Panc1 (cell line): ENCODE results near the gene LILRA2.

Source experiments
- POLR2AphosphoS5 ChIP-seq: IDR thresholded peaks from 2 replicates; pipeline ENCODE4 v1.6.1; 2012; ENCODE audit warnings: mild to moderate bottlenecking, low read depth, low read length, moderate library complexity
- REST ChIP-seq, 2 experiments: IDR thresholded peaks; 2 replicates each; pipeline ENCODE4 v1.6.1; 2011 to 2012; ENCODE audit warnings: low read depth in 2 of 2, control low read depth in 1 of 2, low read length in 1 of 2, mild to moderate bottlenecking in 1 of 2, moderate library complexity in 1 of 2; ENCODE audit not compliant: insufficient read depth in 1 of 2
- SIN3A ChIP-seq: IDR thresholded peaks from 2 replicates; pipeline ENCODE4 v1.6.1; 2012; ENCODE audit warnings: low read depth, mild to moderate bottlenecking, low read length, moderate library complexity, borderline replicate concordance; ENCODE audit not compliant: insufficient read depth
- TF ChIP-seq, protein P1 (sequence below): fragments of 450-650 bp; IDR thresholded peaks from 2 replicates; pipeline ENCODE4 v1.5.1; 2017; ENCODE audit warnings: mild to moderate bottlenecking

DNA sequence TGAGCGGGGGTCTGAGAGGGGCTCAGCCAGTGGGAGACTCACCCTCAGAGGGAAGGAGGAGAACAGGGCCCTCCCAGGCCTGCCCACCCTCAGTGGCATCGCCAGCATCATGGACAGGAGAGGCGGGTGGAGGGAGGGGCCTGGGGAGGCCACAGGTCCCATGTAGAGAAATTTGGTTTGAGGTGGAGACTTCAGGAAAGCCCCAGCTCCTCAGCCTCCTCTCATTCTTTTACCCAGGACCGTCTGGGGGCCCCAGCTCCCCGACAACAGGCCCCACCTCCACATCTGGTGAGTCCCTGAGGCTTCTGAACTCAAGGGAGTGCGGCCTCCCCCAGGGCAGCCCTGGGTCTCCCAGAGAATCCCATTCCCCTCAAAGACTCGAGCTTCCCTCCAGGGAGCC, 59.8 kb downstream of the LILRA2 start:
- TF ChIP-seq, protein P1, sequence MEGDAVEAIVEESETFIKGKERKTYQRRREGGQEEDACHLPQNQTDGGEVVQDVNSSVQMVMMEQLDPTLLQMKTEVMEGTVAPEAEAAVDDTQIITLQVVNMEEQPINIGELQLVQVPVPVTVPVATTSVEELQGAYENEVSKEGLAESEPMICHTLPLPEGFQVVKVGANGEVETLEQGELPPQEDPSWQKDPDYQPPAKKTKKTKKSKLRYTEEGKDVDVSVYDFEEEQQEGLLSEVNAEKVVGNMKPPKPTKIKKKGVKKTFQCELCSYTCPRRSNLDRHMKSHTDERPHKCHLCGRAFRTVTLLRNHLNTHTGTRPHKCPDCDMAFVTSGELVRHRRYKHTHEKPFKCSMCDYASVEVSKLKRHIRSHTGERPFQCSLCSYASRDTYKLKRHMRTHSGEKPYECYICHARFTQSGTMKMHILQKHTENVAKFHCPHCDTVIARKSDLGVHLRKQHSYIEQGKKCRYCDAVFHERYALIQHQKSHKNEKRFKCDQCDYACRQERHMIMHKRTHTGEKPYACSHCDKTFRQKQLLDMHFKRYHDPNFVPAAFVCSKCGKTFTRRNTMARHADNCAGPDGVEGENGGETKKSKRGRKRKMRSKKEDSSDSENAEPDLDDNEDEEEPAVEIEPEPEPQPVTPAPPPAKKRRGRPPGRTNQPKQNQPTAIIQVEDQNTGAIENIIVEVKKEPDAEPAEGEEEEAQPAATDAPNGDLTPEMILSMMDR, result no peak
- TF ChIP-seq REST (IDR thresholded peaks at IDR 0.05; ENCODE audit: insufficient read depth in 1 of 2, low read depth in 2 of 2, low read length in 1 of 2), result no peak
- TF ChIP-seq POLR2AphosphoS5, result no peak
- TF ChIP-seq SIN3A, result no peak
